HEK293 (cell line): ENCODE results near the gene PLEKHG2.
A peak's percentile ranks its signal among the peaks of the same experiment; 100 is the strongest.

Source experiments
- CTCF ChIA-PET: fragments of 350-600 bp; formaldehyde crosslinking; extraction: SDS; loops from one replicate; lab custom pipeline; 2021; ENCODE audit warnings: antibody characterized with exemption; lab: Yijun Ruan, JAX
- POLR2A ChIA-PET: fragments of 300-600 bp; formaldehyde crosslinking; extraction: SDS; loops from one replicate; lab custom pipeline; 2020; ENCODE audit warnings: antibody characterized with exemption, inconsistent platforms; lab: Yijun Ruan, JAX
- H3K27ac ChIP-seq: fragments of 200-500 bp; sonication (Bioruptor generic); 2 replicates; pipeline ENCODE4 v1.5.1; 2014; ENCODE audit warnings: low read depth, low read length, control low read depth, inconsistent platforms; ENCODE audit errors: extremely low read depth
- H3K36me3 ChIP-seq, 2 experiments: fragments of 200-500 bp in 1 of 2; sonication (Bioruptor generic) in 1 of 2; 1 replicate in 1 of 2; 2 replicates in 1 of 2; pipeline ENCODE4 v1.5.1; 2014 to 2017; ENCODE audit warnings: inconsistent platforms in 2 of 2, low read length in 2 of 2; ENCODE audit not compliant: control insufficient read depth in 2 of 2, insufficient read depth in 1 of 2
- H3K4me1 ChIP-seq: fragments of 200-500 bp; sonication (Bioruptor generic); 2 replicates; pipeline ENCODE4 v1.5.1; 2014; ENCODE audit warnings: mild to moderate bottlenecking, low read length, inconsistent platforms; ENCODE audit not compliant: control insufficient read depth, insufficient read depth
- H3K4me3 ChIP-seq: 2 replicates; pipeline ENCODE4 v1.5.1; 2011; ENCODE audit warnings: low read depth, mild to moderate bottlenecking, control low read depth, low read length, moderate library complexity
- H3K9me3 ChIP-seq: fragments of 200-500 bp; sonication (Bioruptor generic); 2 replicates; pipeline ENCODE4 v1.5.1; 2014; ENCODE audit warnings: low read depth, low read length, inconsistent platforms; ENCODE audit not compliant: control insufficient read depth, insufficient read depth
- KLF9 ChIP-seq: fragments of 450-650 bp; formaldehyde crosslinking; IDR thresholded peaks from 2 replicates; pipeline ENCODE4 v1.5.1; 2016; ENCODE audit warnings: missing biosample characterization, missing genetic modification characterization, low read depth
- PRDM4 ChIP-seq: fragments of 450-650 bp; formaldehyde crosslinking; IDR thresholded peaks from 2 replicates; pipeline ENCODE4 v1.5.1; 2017; ENCODE audit warnings: missing biosample characterization, missing genetic modification characterization
- SCRT1 ChIP-seq: fragments of 450-650 bp; formaldehyde crosslinking; IDR thresholded peaks from 2 replicates; pipeline ENCODE4 v1.5.1; 2016; ENCODE audit warnings: missing biosample characterization, missing genetic modification characterization, borderline replicate concordance
- SP7 ChIP-seq: fragments of 450-650 bp; formaldehyde crosslinking; IDR thresholded peaks from 2 replicates; pipeline ENCODE4 v1.5.1; 2016; ENCODE audit warnings: missing biosample characterization, missing genetic modification characterization
- TRIM28 ChIP-seq: IDR thresholded peaks from 2 replicates; pipeline ENCODE4 v1.6.1; 2011; ENCODE audit warnings: low read length, control low read depth, borderline replicate concordance
- WT1 ChIP-seq: fragments of 450-650 bp; formaldehyde crosslinking; IDR thresholded peaks from 2 replicates; pipeline ENCODE4 v1.5.1; 2016; ENCODE audit warnings: missing biosample characterization, missing genetic modification characterization
- ZFHX2 ChIP-seq: fragments of 450-650 bp; formaldehyde crosslinking; conservative IDR thresholded peaks from 2 replicates; pipeline ENCODE4 v1.5.1; 2016; ENCODE audit warnings: missing biosample characterization, missing genetic modification characterization
- ZNF10 ChIP-seq: fragments of 450-650 bp; formaldehyde crosslinking; IDR thresholded peaks from 2 replicates; pipeline ENCODE4 v1.5.1; 2017; ENCODE audit warnings: missing biosample characterization, missing genetic modification characterization
- ZNF112 ChIP-seq: fragments of 450-650 bp; formaldehyde crosslinking; IDR thresholded peaks from 2 replicates; pipeline ENCODE4 v1.5.0; 2017; ENCODE audit warnings: missing biosample characterization, missing genetic modification characterization
- ZNF148 ChIP-seq: fragments of 450-650 bp; formaldehyde crosslinking; IDR thresholded peaks from 2 replicates; pipeline ENCODE4 v1.5.0; 2017; ENCODE audit warnings: missing biosample characterization, missing genetic modification characterization, borderline replicate concordance
- ZNF175 ChIP-seq: fragments of 450-650 bp; formaldehyde crosslinking; IDR thresholded peaks from 2 replicates; pipeline ENCODE4 v1.5.1; 2016; ENCODE audit warnings: missing biosample characterization, missing genetic modification characterization
- ZNF24 ChIP-seq: fragments of 450-650 bp; formaldehyde crosslinking; IDR thresholded peaks from 2 replicates; pipeline ENCODE4 v1.5.1; 2016; ENCODE audit warnings: missing biosample characterization, missing genetic modification characterization
- ZNF248 ChIP-seq: fragments of 450-650 bp; formaldehyde crosslinking; IDR thresholded peaks from 2 replicates; pipeline ENCODE4 v1.5.1; 2017; ENCODE audit warnings: missing biosample characterization, missing genetic modification characterization
- ZNF280D ChIP-seq: fragments of 450-650 bp; formaldehyde crosslinking; IDR thresholded peaks from 2 replicates; pipeline ENCODE4 v1.5.1; 2016; ENCODE audit warnings: missing biosample characterization, missing genetic modification characterization
- ZNF311 ChIP-seq: fragments of 450-650 bp; formaldehyde crosslinking; IDR thresholded peaks from 2 replicates; pipeline ENCODE4 v1.5.1; 2017; ENCODE audit warnings: missing biosample characterization, missing genetic modification characterization, borderline replicate concordance
- ZNF324 ChIP-seq: fragments of 450-650 bp; formaldehyde crosslinking; IDR thresholded peaks from 2 replicates; pipeline ENCODE4 v1.5.1; 2016; ENCODE audit warnings: missing biosample characterization, missing genetic modification characterization
- ZNF354C ChIP-seq: fragments of 450-650 bp; formaldehyde crosslinking; IDR thresholded peaks from 2 replicates; pipeline ENCODE4 v1.5.1; 2016; ENCODE audit warnings: missing biosample characterization, missing genetic modification characterization, low read depth, borderline replicate concordance
- ZNF423 ChIP-seq: fragments of 450-650 bp; formaldehyde crosslinking; IDR thresholded peaks from 2 replicates; pipeline ENCODE4 v1.5.1; 2016; ENCODE audit warnings: missing biosample characterization, missing genetic modification characterization
- ZNF510 ChIP-seq: fragments of 450-650 bp; formaldehyde crosslinking; IDR thresholded peaks from 2 replicates; pipeline ENCODE4 v1.5.1; 2018; ENCODE audit warnings: mild to moderate bottlenecking, missing genetic modification characterization, missing biosample characterization; ENCODE audit not compliant: insufficient replicate concordance
- ZNF513 ChIP-seq: fragments of 450-650 bp; IDR thresholded peaks from 2 replicates; pipeline ENCODE4 v1.5.1; 2018; ENCODE audit warnings: missing biosample characterization, missing genetic modification characterization
- ZNF514 ChIP-seq: fragments of 450-650 bp; formaldehyde crosslinking; IDR thresholded peaks from 2 replicates; pipeline ENCODE4 v1.5.1; 2016; ENCODE audit warnings: missing biosample characterization, missing genetic modification characterization
- ZNF549 ChIP-seq: fragments of 450-650 bp; IDR thresholded peaks from 2 replicates; pipeline ENCODE4 v1.5.1; 2018; ENCODE audit warnings: missing biosample characterization, missing genetic modification characterization, mild to moderate bottlenecking, inconsistent platforms, moderate library complexity
- ZNF776 ChIP-seq: fragments of 450-650 bp; formaldehyde crosslinking; IDR thresholded peaks from 2 replicates; pipeline ENCODE4 v1.5.0; 2017; ENCODE audit warnings: missing biosample characterization, missing genetic modification characterization, borderline replicate concordance
- ZNF830 ChIP-seq: fragments of 450-650 bp; IDR thresholded peaks from 2 replicates; pipeline ENCODE4 v1.5.0; 2018; ENCODE audit warnings: missing biosample characterization, missing genetic modification characterization, low read depth, mild to moderate bottlenecking, moderate library complexity

PLEKHG2 gene

GRCh38 chr19:39445196-39446111, 33.0 kb downstream of the PLEKHG2 start, which contains the start of gene SUPT5H (continued):
- no peak for TF ChIP-seq ZNF514 (tag by site-specific recombination)
- TF ChIP-seq ZNF830 (tag by site-specific recombination), result no peak
- TF ChIP-seq ZNF423, result 0 out of 2 replicates have a peak, but pooled peaks have one; percentile 33
- TF ChIP-seq ZNF248 (tag by site-specific recombination), result no peak
- no peak for TF ChIP-seq ZNF112
- TF ChIP-seq ZNF175 (tag by site-specific recombination), result no peak
- no peak; the same call in 1 of the 2 replicates for TF ChIP-seq KLF9
- no peak for TF ChIP-seq ZNF354C (tag by site-specific recombination)
- peak; percentile 94 for TF ChIP-seq SP7
- 0 out of 2 replicates have a peak, but pooled peaks have one; percentile 37 for TF ChIP-seq TRIM28
- TF ChIP-seq ZNF549 (tag by site-specific recombination), result no peak
- no peak for TF ChIP-seq ZNF513 (tag by site-specific recombination)
- TF ChIP-seq PRDM4 (tag by site-specific recombination), result peak; percentile 27; the same call in 1 of the 2 replicates
- TF ChIP-seq ZFHX2 (tag by site-specific recombination), result peak; percentile 97
- no peak for TF ChIP-seq ZNF311 (tag by site-specific recombination)
- peak; percentile 20; the same call in 1 of the 2 replicates for TF ChIP-seq ZNF10 (tag by site-specific recombination)

GRCh38 chr19:39446365-39447084, 34.1 kb downstream of the PLEKHG2 start:
- TF ChIP-seq ZNF324 (tag by site-specific recombination) (no peak), SCRT1 (peak; percentile 31; the same call in 1 of the 2 replicates), ZNF776 (tag by site-specific recombination) (no peak), WT1 (0 out of 2 replicates have a peak, but pooled peaks have one; percentile 20), ZNF280D (tag by site-specific recombination) (peak; percentile 87), ZNF24 (tag by site-specific recombination) (no peak), ZNF510 (no peak), ZNF10 (tag by site-specific recombination) (0 out of 2 replicates have a peak, but pooled peaks have one; percentile 59), ZNF148 (no peak)

More at GRCh38 chr19:39446365-39447084, 34.1 kb downstream of the PLEKHG2 start:
- H3K27ac ChIP-seq, result peak overlapping the region; percentile 98
- peaks cover 23% of the 10 kb centered on the region for H3K4me1 ChIP-seq
- ChIA-PET POLR2A (interaction anchor here (0.6 to 8.1 kb wide), 6 partner anchors 11 to 387 kb away, joined by 3 to 199 read pairs (median 10); partner anchors contain the start of genes DYRK1B, EID2B and RPS16), CTCF (interaction anchor here (0.6 to 3.5 kb wide), 7 partner anchors 24 to 461 kb away, joined by 3 to 12 read pairs (median 8); partner anchors contain the start of gene EID2B)
- H3K4me3 ChIP-seq, result peak overlapping the region; percentile 57
- peaks cover 40 to 66% of the 10 kb centered on the region in 2 experiments for H3K36me3 ChIP-seq
- H3K9me3 ChIP-seq, result no peaks in the 10 kb centered on the region; the same call in 1 of the 2 replicates
